Brain microvascular endothelial cell (primary cell): ENCODE measurements around the gene CAMK2A.

Source experiments
- DNase-seq: peaks from one replicate; pipeline ENCODE4 v3.0.0-alpha.2; 2020
- H3K27ac ChIP-seq: fragments of 250-450 bp; sonication (Bioruptor Pico); 2 replicates; pipeline ENCODE4 v1.5.1; 2020; ENCODE audit warnings: mild to moderate bottlenecking, moderate library complexity
- H3K27me3 ChIP-seq: fragments of 250-450 bp; sonication (Bioruptor Pico); replicated peaks from 2 replicates; pipeline ENCODE4 v1.5.1; 2020; ENCODE audit warnings: mild to moderate bottlenecking
- H3K36me3 ChIP-seq: fragments of 250-450 bp; sonication (Bioruptor Pico); replicated peaks from 2 replicates; pipeline ENCODE4 v1.5.1; 2020; ENCODE audit warnings: mild to moderate bottlenecking
- H3K4me3 ChIP-seq: 2 replicates; pipeline ENCODE4 v1.5.1; 2011; ENCODE audit warnings: low read depth, mild to moderate bottlenecking, control low read depth, low read length, moderate library complexity
- CTCF ChIP-seq: IDR thresholded peaks from 2 replicates; pipeline ENCODE4 v1.5.1; 2011; ENCODE audit warnings: low read depth, mild to moderate bottlenecking, moderate library complexity, low read length, control low read depth, inconsistent platforms; ENCODE audit errors: missing control alignments
- in situ Hi-C: cut with HindIII; loops from 2 replicates; pipeline ENCODE4 v1.10.0; 2017; ENCODE audit warnings: low sequenced_read_pairs, low pct_ligation_motif_present

Gene CAMK2A

GRCh38 chr5:150219861-150220260 is 69.7 kb downstream of the CAMK2A start:
- Histone ChIP-seq H3K36me3 (no peaks in the 10 kb centered on the region), H3K27ac (no peak overlapping the region), H3K4me3 (no peak overlapping the region), H3K27me3 (no peaks in the 10 kb centered on the region)
- in situ Hi-C loops, result no loop called here
- no peak for DNase-seq
- TF ChIP-seq CTCF, result no peak

GRCh38 chr5:150219142-150219541 is 70.4 kb downstream of the CAMK2A start:
- H3K27ac ChIP-seq, result no peak overlapping the region
- H3K27me3 ChIP-seq, result no peaks in the 10 kb centered on the region
- H3K4me3 ChIP-seq, result no peak overlapping the region
- DNase-seq, result no peak
- H3K36me3 ChIP-seq, result no peaks in the 10 kb centered on the region
- in situ Hi-C loops, result no loop called here
- TF ChIP-seq CTCF, result no peak

- Histone ChIP-seq H3K36me3 (no peaks in the 10 kb centered on the region), H3K4me3 (no peak overlapping the region), H3K27ac (no peak overlapping the region), H3K27me3 (no peaks in the 10 kb centered on the region)
- no peak for DNase-seq
- no peak for TF ChIP-seq CTCF
- in situ Hi-C loops, result no loop called here
Measured at GRCh38 chr5:150218693-150219035, 70.9 kb downstream of the CAMK2A start.

GRCh38 chr5:150217873-150218692 is 71.5 kb downstream of the CAMK2A start:
- H3K27me3 ChIP-seq, result no peaks in the 10 kb centered on the region
- H3K4me3 ChIP-seq, result no peak overlapping the region
- peak; percentile 77 for DNase-seq
- H3K36me3 ChIP-seq, result no peaks in the 10 kb centered on the region
- no peak overlapping the region for H3K27ac ChIP-seq
- in situ Hi-C loops, result no loop called here
- TF ChIP-seq CTCF, result peak; percentile 90

- Histone ChIP-seq H3K27me3 (no peaks in the 10 kb centered on the region), H3K27ac (no peak overlapping the region), H3K4me3 (no peak overlapping the region), H3K36me3 (no peaks in the 10 kb centered on the region)
- no peak for TF ChIP-seq CTCF
- in situ Hi-C loops, result no loop called here
- no peak for DNase-seq
Measured at GRCh38 chr5:150217038-150217437, 72.5 kb downstream of the CAMK2A start.
